ENCODE results near the gene PHRF1. TPM values are rescaled to one million over a fixed set of nuclear protein-coding genes. Genes with fewer than 3 reads are reported as not detected.

PHRF1 gene
- polyA plus RNA-seq, 6 donors from 2014 or later = 2.3 to 16.4 (median 5.2) TPM

DNA sequence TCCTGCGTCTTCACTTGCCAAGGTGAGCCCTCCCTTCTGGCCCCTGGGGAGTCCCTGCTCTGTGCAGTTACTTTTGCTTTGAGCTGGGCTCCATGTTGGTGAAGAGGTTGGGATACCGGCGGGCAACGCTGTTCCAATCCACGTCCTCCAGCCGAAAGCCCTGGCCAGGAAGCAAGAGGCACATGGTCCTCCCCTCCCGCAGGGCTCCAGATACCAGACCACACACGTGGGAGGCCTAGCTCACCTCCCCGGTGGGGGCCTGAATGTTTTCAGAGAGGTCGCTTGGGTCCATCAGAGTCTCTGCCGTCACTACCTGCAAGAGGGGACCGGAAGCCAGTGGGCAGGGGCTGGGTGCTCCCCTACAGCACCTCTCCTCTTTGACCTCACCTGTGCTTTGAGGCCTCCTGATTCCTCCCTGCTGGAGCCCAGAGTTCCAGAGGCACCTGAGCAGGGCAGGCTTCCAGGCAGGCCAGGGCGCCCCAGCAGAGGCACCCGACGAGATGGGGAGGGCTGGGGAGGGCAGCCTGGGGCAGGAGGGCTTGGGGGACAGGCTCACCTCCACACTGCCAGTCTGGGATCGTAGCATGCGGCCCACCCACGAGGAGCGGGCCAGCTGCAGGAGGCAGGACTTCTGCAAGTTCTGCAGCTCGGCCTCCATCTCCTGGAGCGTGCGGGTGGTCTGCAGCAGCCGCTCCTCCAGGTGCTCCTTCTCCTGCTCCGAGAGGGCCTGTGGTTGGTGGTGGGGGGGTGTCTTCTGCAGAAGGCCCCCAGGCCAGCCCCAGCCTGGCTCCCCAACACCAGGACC, 18.7 kb upstream of the PHRF1 start:
- DNase-seq = no peak
- no peaks in the 10 kb centered on the region for H3K27me3 Mint-ChIP-seq
- no peak for ATAC-seq (ENCODE audit: low read depth in 2 of 2)
- H3K36me3 Mint-ChIP-seq = no peaks in the 10 kb centered on the region
- H3K9me3 Mint-ChIP-seq = no peaks in the 10 kb centered on the region
- no peak overlapping the region for H3K27ac Mint-ChIP-seq
- H3K4me1 Mint-ChIP-seq = peaks cover 10 to 29% (median 17%) of the 10 kb centered on the region in 3 donors
- H3K4me3 Mint-ChIP-seq = peak overlapping the region in 5 of 8 donors; percentile 29 to 80 (median 62)

DNA sequence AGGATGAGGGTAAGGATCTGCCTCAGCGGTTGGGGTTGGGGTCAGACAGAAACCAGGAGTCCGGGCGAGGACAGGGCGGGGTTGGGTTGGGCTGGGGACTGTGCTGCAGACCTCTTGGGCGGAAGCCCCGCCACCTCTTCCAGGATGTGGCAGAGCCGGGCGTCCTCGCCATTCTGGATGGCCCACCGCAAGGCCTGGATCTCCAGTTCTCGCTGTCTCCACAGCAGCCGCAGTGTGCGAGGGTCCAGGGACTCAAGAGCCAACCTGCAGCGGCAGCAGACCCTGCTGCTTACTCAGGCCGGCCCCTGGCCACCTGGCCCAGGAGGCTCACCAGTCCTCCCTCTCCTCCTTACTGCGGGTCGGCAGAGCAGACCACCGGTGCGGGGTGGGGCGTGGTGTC, 17.8 kb upstream of the PHRF1 start:
- Mint-ChIP-seq H3K36me3 (no peaks in the 10 kb centered on the region), H3K27me3 (no peaks in the 10 kb centered on the region), H3K27ac (no peak overlapping the region), H3K9me3 (no peaks in the 10 kb centered on the region), H3K4me3 (peak overlapping the region in 1 of 8 donors; percentile 29), H3K4me1 (peaks cover 10 to 30% (median 17%) of the 10 kb centered on the region in 3 donors)
- DNase-seq (no peak), ATAC-seq (ENCODE audit: low read depth in 2 of 2) (no peak)

GRCh38 chr11:559020-559620, 17.1 kb upstream of the PHRF1 start:
- ATAC-seq (ENCODE audit: low read depth in 2 of 2) = no peak

GRCh38 chr11:559712-560304, 16.5 kb upstream of the PHRF1 start:
- Mint-ChIP-seq H3K36me3 (no peaks in the 10 kb centered on the region), H3K4me3 (peak overlapping the region; percentile 77 to 88 (median 85)), H3K27ac (peak overlapping the region in 4 of 6 donors; percentile 67 to 90 (median 84)), H3K4me1 (peaks cover 13 to 31% (median 17%) of the 10 kb centered on the region in 3 donors), H3K9me3 (no peaks in the 10 kb centered on the region), H3K27me3 (no peaks in the 10 kb centered on the region)
- ATAC-seq (ENCODE audit: low read depth in 2 of 2) (no peak), DNase-seq (no peak)

More at GRCh38 chr11:559020-559620, 17.1 kb upstream of the PHRF1 start:
- peak overlapping the region in 5 of 8 donors; percentile 46 to 84 (median 70) for H3K4me3 Mint-ChIP-seq
- DNase-seq = no peak
- peaks cover 13 to 32% (median 17%) of the 10 kb centered on the region in 3 donors for H3K4me1 Mint-ChIP-seq
- no peaks in the 10 kb centered on the region for H3K36me3 Mint-ChIP-seq
- no peak overlapping the region for H3K27ac Mint-ChIP-seq
- no peaks in the 10 kb centered on the region for H3K27me3 Mint-ChIP-seq
- no peaks in the 10 kb centered on the region for H3K9me3 Mint-ChIP-seq

- DNase-seq (peak; percentile 93), ATAC-seq (ENCODE audit: low read depth in 2 of 2) (peak; percentile 90 to 92)
- H3K9me3 Mint-ChIP-seq = no peaks in the 10 kb centered on the region
- H3K4me3 Mint-ChIP-seq = peak within 1 kb of the TSS; percentile 84 to 93 (median 87)
- peaks cover 13 to 31% (median 17%) of the 10 kb centered on the region in 3 donors for H3K4me1 Mint-ChIP-seq
- H3K27ac Mint-ChIP-seq = peak within 1 kb of the TSS in 5 of 6 donors; percentile 67 to 90 (median 80)
- H3K36me3 Mint-ChIP-seq = no peaks in the 10 kb centered on the region
- H3K27me3 Mint-ChIP-seq = no peaks in the 10 kb centered on the region
Measured at GRCh38 chr11:560305-561147, 15.7 kb upstream of the PHRF1 start, which contains the start of the genes LMNTD2 and RASSF7. Gene LMNTD2, minus strand, starts transcription at chr11:560738. Its CDS starts 22 bp downstream, at chr11:560716. Gene RASSF7, plus strand, starts transcription at chr11:560970. Its CDS starts 799 bp downstream, at chr11:561769.

DNA sequence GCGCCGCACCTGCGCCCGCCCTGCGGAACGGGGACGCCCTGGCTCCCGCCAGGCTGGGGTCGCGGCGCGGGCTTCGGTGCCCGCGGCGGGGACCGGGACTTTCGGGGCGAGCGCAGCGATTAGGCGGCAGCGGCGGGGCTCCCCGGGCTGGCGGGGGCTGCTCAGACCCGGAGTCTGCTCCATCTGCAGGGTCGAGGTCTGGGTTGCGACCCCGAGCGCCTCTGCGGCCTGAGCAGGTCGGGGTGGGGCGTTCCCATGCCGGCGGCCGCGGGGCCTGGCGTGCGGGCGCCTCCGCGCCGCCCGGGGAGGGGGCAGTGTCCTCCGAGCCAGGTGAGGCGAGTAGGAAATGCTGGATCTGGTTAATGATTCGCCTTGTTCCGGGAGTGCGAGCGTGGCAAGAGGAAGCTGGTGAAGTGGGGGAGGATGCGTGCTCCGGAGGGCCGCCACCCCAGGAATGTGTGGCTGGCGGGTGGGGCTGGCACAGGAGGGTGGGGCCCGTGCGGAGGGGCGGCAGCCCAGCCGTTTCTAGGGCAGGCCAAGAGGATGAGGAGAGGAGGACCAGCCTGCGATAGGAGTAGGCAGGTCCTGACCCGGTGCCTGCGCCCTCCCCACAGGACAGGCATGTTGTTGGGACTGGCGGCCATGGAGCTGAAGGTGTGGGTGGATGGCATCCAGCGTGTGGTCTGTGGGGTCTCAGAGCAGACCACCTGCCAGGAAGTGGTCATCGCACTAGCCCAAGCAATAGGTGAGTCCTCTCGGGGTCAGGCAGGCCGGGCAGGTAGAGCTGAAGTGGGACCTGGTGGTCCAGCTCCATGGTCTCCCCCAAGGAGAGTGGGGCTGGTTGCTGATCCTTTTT, 14.9 kb upstream of the PHRF1 start:
- Mint-ChIP-seq H3K9me3 (no peaks in the 10 kb centered on the region), H3K4me3 (peak overlapping the region; percentile 84 to 93 (median 87)), H3K27me3 (no peaks in the 10 kb centered on the region), H3K4me1 (peaks cover 13 to 27% (median 17%) of the 10 kb centered on the region in 3 donors), H3K27ac (peak overlapping the region in 5 of 6 donors; percentile 56 to 76 (median 68)), H3K36me3 (no peaks in the 10 kb centered on the region)
- ATAC-seq (ENCODE audit: low read depth in 2 of 2) (peak; percentile 36 to 38), DNase-seq (no peak)

GRCh38 chr11:562046-562645, 14.1 kb upstream of the PHRF1 start:
- peaks cover 13 to 25% (median 17%) of the 10 kb centered on the region in 3 donors for H3K4me1 Mint-ChIP-seq
- H3K27ac Mint-ChIP-seq = no peak overlapping the region
- peak overlapping the region; percentile 84 to 93 (median 87) for H3K4me3 Mint-ChIP-seq
- no peaks in the 10 kb centered on the region for H3K9me3 Mint-ChIP-seq
- H3K27me3 Mint-ChIP-seq = no peaks in the 10 kb centered on the region
- H3K36me3 Mint-ChIP-seq = no peaks in the 10 kb centered on the region
- ATAC-seq (ENCODE audit: low read depth in 2 of 2) (no peak), DNase-seq (no peak)

DNA sequence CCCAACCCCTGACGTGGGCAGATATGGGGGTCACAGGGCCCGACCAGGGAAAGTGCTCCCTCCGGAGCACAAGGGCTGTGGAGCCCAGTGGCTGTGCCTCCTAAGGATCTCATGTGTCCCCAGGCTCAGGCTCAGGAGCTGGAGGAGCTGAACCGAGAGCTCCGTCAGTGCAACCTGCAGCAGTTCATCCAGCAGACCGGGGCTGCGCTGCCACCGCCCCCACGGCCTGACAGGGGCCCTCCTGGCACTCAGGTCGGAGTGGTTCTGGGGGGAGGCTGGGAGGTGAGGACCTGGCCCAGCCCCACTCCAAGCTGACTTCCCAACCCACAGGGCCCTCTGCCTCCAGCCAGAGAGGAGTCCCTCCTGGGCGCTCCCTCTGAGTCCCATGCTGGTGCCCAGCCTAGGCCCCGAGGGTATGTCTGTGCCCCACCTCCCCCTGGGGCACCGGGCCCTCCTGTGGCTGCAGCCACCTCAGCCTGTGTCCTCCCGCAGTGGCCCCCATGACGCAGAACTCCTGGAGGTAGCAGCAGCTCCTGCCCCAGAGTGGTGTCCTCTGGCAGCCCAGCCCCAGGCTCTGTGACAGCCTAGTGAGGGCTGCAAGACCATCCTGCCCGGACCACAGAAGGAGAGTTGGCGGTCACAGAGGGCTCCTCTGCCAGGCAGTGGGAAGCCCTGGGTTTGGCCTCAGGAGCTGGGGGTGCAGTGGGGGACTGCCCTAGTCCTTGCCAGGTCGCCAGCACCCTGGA, 13.0 kb upstream of the PHRF1 start:
- DNase-seq = no peak
- Mint-ChIP-seq H3K4me1 (peaks cover 13 to 25% (median 15%) of the 10 kb centered on the region in 3 donors), H3K27me3 (no peaks in the 10 kb centered on the region), H3K36me3 (no peaks in the 10 kb centered on the region), H3K4me3 (peak overlapping the region in 2 of 8 donors; percentile 28 to 41), H3K9me3 (no peaks in the 10 kb centered on the region), H3K27ac (no peak overlapping the region)
- no peak for ATAC-seq (ENCODE audit: low read depth in 2 of 2)

GRCh38 chr11:563812-564578, 12.3 kb upstream of the PHRF1 start:
- no peak for ATAC-seq (ENCODE audit: low read depth in 2 of 2)
- DNase-seq = no peak
- H3K4me3 Mint-ChIP-seq = peak overlapping the region in 2 of 8 donors; percentile 28 to 64
- no peaks in the 10 kb centered on the region for H3K27me3 Mint-ChIP-seq
- peaks cover 13 to 24% (median 15%) of the 10 kb centered on the region in 3 donors for H3K4me1 Mint-ChIP-seq
- no peaks in the 10 kb centered on the region for H3K36me3 Mint-ChIP-seq
- H3K27ac Mint-ChIP-seq = no peak overlapping the region
- H3K9me3 Mint-ChIP-seq = no peaks in the 10 kb centered on the region

- DNase-seq = no peak
Measured at GRCh38 chr11:565921-566509, 10.3 kb upstream of the PHRF1 start.

More at GRCh38 chr11:565921-566509, 10.3 kb upstream of the PHRF1 start:
- H3K27ac Mint-ChIP-seq = no peak overlapping the region
- H3K4me3 Mint-ChIP-seq = peak overlapping the region in 1 of 8 donors; percentile 18
- H3K4me1 Mint-ChIP-seq = peaks cover 9 to 12% (median 9%) of the 10 kb centered on the region in 3 donors
- no peaks in the 10 kb centered on the region for H3K9me3 Mint-ChIP-seq
- ATAC-seq (ENCODE audit: low read depth in 2 of 2) = no peak
- no peaks in the 10 kb centered on the region for H3K27me3 Mint-ChIP-seq
- H3K36me3 Mint-ChIP-seq = no peaks in the 10 kb centered on the region
